GM21528 (cell line): ENCODE measurements around the gene AKAP8L.

Experiments
- ATAC-seq: cut with Tn5 transposase; IDR thresholded peaks from one replicate; pipeline ENCODE4 v1.9.1; 2021; ENCODE audit warnings: mild to moderate bottlenecking, moderate library complexity; ENCODE audit not compliant: unreplicated experiment, low FRiP score

AKAP8L gene

GRCh38 chr19:15436012-15436825, 17.4 kb upstream of the AKAP8L start:
- ATAC-seq: no peak

- no peak for ATAC-seq
Observed at GRCh38 chr19:15433519-15434069, 14.8 kb upstream of the AKAP8L start.

- peak; percentile 50 for ATAC-seq
Observed at GRCh38 chr19:15432629-15433518, 14.1 kb upstream of the AKAP8L start.

GRCh38 chr19:15432018-15432494, 13.3 kb upstream of the AKAP8L start:
- ATAC-seq: no peak

GRCh38 chr19:15431396-15432017, 12.7 kb upstream of the AKAP8L start:
- no peak for ATAC-seq

GRCh38 chr19:15430526-15431120, 11.8 kb upstream of the AKAP8L start:
- no peak for ATAC-seq

- ATAC-seq: no peak
Observed at GRCh38 chr19:15429825-15430467, 11.2 kb upstream of the AKAP8L start.

GRCh38 chr19:15428956-15429824, 10.4 kb upstream of the AKAP8L start:
- no peak for ATAC-seq

GRCh38 chr19:15427991-15428471, 9.2 kb upstream of the AKAP8L start:
- no peak for ATAC-seq

GRCh38 chr19:15427350-15427700, 8.5 kb upstream of the AKAP8L start:
- ATAC-seq: no peak

- ATAC-seq: no peak
Observed at GRCh38 chr19:15426485-15427349, 7.9 kb upstream of the AKAP8L start.

- ATAC-seq: no peak
Observed at GRCh38 chr19:15425321-15425950, 6.6 kb upstream of the AKAP8L start.

GRCh38 chr19:15424692-15425272, 6.0 kb upstream of the AKAP8L start:
- no peak for ATAC-seq

GRCh38 chr19:15424121-15424520, 5.3 kb upstream of the AKAP8L start:
- no peak for ATAC-seq

GRCh38 chr19:15423130-15423529, 4.3 kb upstream of the AKAP8L start:
- ATAC-seq: no peak

GRCh38 chr19:15422296-15423075, 3.7 kb upstream of the AKAP8L start:
- ATAC-seq: no peak
